ENCODE results near the gene LINC00632.
"Not testable (repeated sequence)": the region's sequence is repeated elsewhere in the genome, so short reads cannot be mapped to it uniquely, and the experiment has no call there.

Gene LINC00632

GRCh38 chrX:140709421-140709846 is at the start of gene LINC00632:
LINC00632 (plus strand) TSS chrX:140709759.
- H3K36me3 ChIP-seq = no peaks in the 10 kb centered on the region
- H3K27ac ChIP-seq = no peak within 1 kb of the TSS
- no peaks in the 10 kb centered on the region for H3K4me1 ChIP-seq (ENCODE audit: control insufficient read depth in 1 of 2, insufficient read depth in 1 of 2, low read depth in 1 of 2, low read length in 1 of 2)
- H3K9me3 ChIP-seq = no peaks in the 10 kb centered on the region
- TF ChIP-seq CTCF (IDR thresholded peaks at IDR 0.05) = no peak
- peaks cover 15% of the 10 kb centered on the region for H3K27me3 ChIP-seq
- H3K4me3 ChIP-seq (ENCODE audit: low read depth in 1 of 2, low read length in 1 of 2) = no peak within 1 kb of the TSS

GRCh38 chrX:140661643-140662042 is 47.9 kb upstream of the LINC00632 start:
- H3K27ac ChIP-seq = no peak overlapping the region
- no peak for TF ChIP-seq CTCF (IDR thresholded peaks at IDR 0.05)
- H3K36me3 ChIP-seq = no peaks in the 10 kb centered on the region
- H3K27me3 ChIP-seq = no peaks in the 10 kb centered on the region
- H3K4me1 ChIP-seq (ENCODE audit: control insufficient read depth in 1 of 2, insufficient read depth in 1 of 2, low read depth in 1 of 2, low read length in 1 of 2) = no peaks in the 10 kb centered on the region
- H3K4me3 ChIP-seq (ENCODE audit: low read depth in 1 of 2, low read length in 1 of 2) = no peak overlapping the region
- H3K9me3 ChIP-seq = no peaks in the 10 kb centered on the region

- Histone ChIP-seq H3K36me3 (no peaks in the 10 kb centered on the region), H3K27ac (no peak overlapping the region), H3K4me3 (ENCODE audit: low read depth in 1 of 2, low read length in 1 of 2) (no peak overlapping the region)
Measured at GRCh38 chrX:140664939-140665338, 44.6 kb upstream of the LINC00632 start.

GRCh38 chrX:140672840-140673731 is 36.5 kb upstream of the LINC00632 start:
- Histone ChIP-seq H3K27ac (no peak overlapping the region), H3K4me3 (ENCODE audit: low read depth in 1 of 2, low read length in 1 of 2) (no peak overlapping the region), H3K9me3 (no peaks in the 10 kb centered on the region), H3K36me3 (no peaks in the 10 kb centered on the region), H3K27me3 (no peaks in the 10 kb centered on the region), H3K4me1 (ENCODE audit: control insufficient read depth in 1 of 2, insufficient read depth in 1 of 2, low read depth in 1 of 2, low read length in 1 of 2) (no peaks in the 10 kb centered on the region)
- TF ChIP-seq CTCF (IDR thresholded peaks at IDR 0.05) = no peak

More at GRCh38 chrX:140664939-140665338, 44.6 kb upstream of the LINC00632 start:
- Histone ChIP-seq H3K27me3 (no peaks in the 10 kb centered on the region), H3K4me1 (ENCODE audit: control insufficient read depth in 1 of 2, insufficient read depth in 1 of 2, low read depth in 1 of 2, low read length in 1 of 2) (no peaks in the 10 kb centered on the region), H3K9me3 (no peaks in the 10 kb centered on the region)
- TF ChIP-seq CTCF (IDR thresholded peaks at IDR 0.05) = no peak

- no peak for TF ChIP-seq CTCF (IDR thresholded peaks at IDR 0.05)
Measured at GRCh38 chrX:140687706-140688105, 21.9 kb upstream of the LINC00632 start.

GRCh38 chrX:140691596-140691995 is 18.0 kb upstream of the LINC00632 start:
- not testable (repeated sequence) for H3K36me3 ChIP-seq; H3K4me3 ChIP-seq (ENCODE audit: low read depth in 1 of 2, low read length in 1 of 2); H3K9me3 ChIP-seq; H3K4me1 ChIP-seq (ENCODE audit: control insufficient read depth in 1 of 2, insufficient read depth in 1 of 2, low read depth in 1 of 2, low read length in 1 of 2); H3K27me3 ChIP-seq; H3K27ac ChIP-seq

More at GRCh38 chrX:140687706-140688105, 21.9 kb upstream of the LINC00632 start:
- Histone ChIP-seq H3K27me3 (no peaks in the 10 kb centered on the region), H3K4me3 (ENCODE audit: low read depth in 1 of 2, low read length in 1 of 2) (no peak overlapping the region), H3K9me3 (no peaks in the 10 kb centered on the region), H3K27ac (no peak overlapping the region), H3K4me1 (ENCODE audit: control insufficient read depth in 1 of 2, insufficient read depth in 1 of 2, low read depth in 1 of 2, low read length in 1 of 2) (no peaks in the 10 kb centered on the region), H3K36me3 (no peaks in the 10 kb centered on the region)

All from neutrophil (primary cell).